Neural progenitor cell (in vitro differentiated cells): Measurements from ENCODE around the gene GATA6. TPM values are rescaled to one million over a fixed set of nuclear protein-coding genes. Genes with fewer than 3 reads are reported as not detected.

ENCODE experiments used
- DNase-seq: peaks from one replicate; pipeline ENCODE4 v3.0.0-alpha.2; 2016; ENCODE audit warnings: low spot score
- H2AFZ ChIP-seq: fragments of 200-600 bp; sonication (generic); replicated peaks from 2 replicates; pipeline ENCODE4 v1.6.1; 2016; ENCODE audit warnings: antibody characterized with exemption
- H3F3A ChIP-seq: fragments of 200-600 bp; sonication (generic); 2 replicates; pipeline ENCODE4 v1.6.1; 2016; ENCODE audit warnings: antibody characterized with exemption, low read depth
- H3K27ac ChIP-seq: fragments of 200-600 bp; sonication (generic); 2 replicates; pipeline ENCODE4 v1.5.1; 2016; ENCODE audit warnings: mild to moderate bottlenecking
- H3K27me3 ChIP-seq: fragments of 200-600 bp; sonication (generic); 2 replicates; pipeline ENCODE4 v1.6.1; 2016; ENCODE audit warnings: mild to moderate bottlenecking, moderate library complexity
- H3K36me3 ChIP-seq: fragments of 200-600 bp; sonication (generic); 2 replicates; pipeline ENCODE4 v1.5.1; 2016
- H3K4me1 ChIP-seq: fragments of 200-600 bp; sonication (generic); 2 replicates; pipeline ENCODE4 v1.6.1; 2016; ENCODE audit warnings: mixed run types
- H3K4me2 ChIP-seq: fragments of 200-600 bp; sonication (generic); 2 replicates; pipeline ENCODE4 v1.6.1; 2016
- H3K4me3 ChIP-seq: fragments of 200-600 bp; sonication (generic); 2 replicates; pipeline ENCODE4 v1.5.1; 2016
- H3K79me2 ChIP-seq: fragments of 200-600 bp; sonication (generic); 2 replicates; pipeline ENCODE4 v1.6.1; 2016; ENCODE audit warnings: low read depth
- H3K9ac ChIP-seq: fragments of 200-600 bp; sonication (generic); 2 replicates; pipeline ENCODE4 v1.6.1; 2016
- H3K9me3 ChIP-seq: fragments of 200-600 bp; sonication (generic); 2 replicates; pipeline ENCODE4 v1.5.1; 2016; ENCODE audit warnings: low read depth
- H4K20me1 ChIP-seq: fragments of 200-600 bp; sonication (generic); 2 replicates; pipeline ENCODE4 v1.6.1; 2016; ENCODE audit warnings: low read depth
- H3K27ac Mint-ChIP-seq: 3 replicates; pipeline ENCODE4 v1.8.0; 2021; ENCODE audit warnings: mixed read lengths
- H3K27me3 Mint-ChIP-seq: 2 replicates; pipeline ENCODE4 v1.8.0; 2022; ENCODE audit warnings: low read depth, mild to moderate bottlenecking, inconsistent platforms, moderate library complexity, mixed read lengths; ENCODE audit not compliant: insufficient read depth
- H3K36me3 Mint-ChIP-seq: 3 replicates; pipeline ENCODE4 v1.8.0; 2021; ENCODE audit warnings: mixed read lengths
- H3K4me1 Mint-ChIP-seq: 3 replicates; pipeline ENCODE4 v1.8.0; 2021; ENCODE audit warnings: mixed read lengths
- H3K4me3 Mint-ChIP-seq: 3 replicates; pipeline ENCODE4 v1.8.0; 2021; ENCODE audit warnings: mild to moderate bottlenecking, moderate library complexity, mixed read lengths
- H3K9me3 Mint-ChIP-seq: 3 replicates; pipeline ENCODE4 v1.8.0; 2020; ENCODE audit warnings: mixed read lengths
- EZH2 ChIP-seq: fragments of 200-600 bp; sonication (generic); IDR thresholded peaks from 2 replicates; pipeline ENCODE4 v1.6.1; 2017; ENCODE audit warnings: antibody characterized with exemption, mild to moderate bottlenecking, moderate library complexity
- EZH2phosphoT487 ChIP-seq: fragments of 200-600 bp; sonication (generic); IDR thresholded peaks from 2 replicates; pipeline ENCODE4 v1.6.1; 2017; ENCODE audit warnings: antibody characterized with exemption
- total RNA-seq: library from RNA; depleted of rRNA; stranded (reverse); fragments of >200 nt; gene quantifications from 2 replicates; pipeline ENCODE4 v1.2.3, GENCODE V29; 2015; ENCODE audit warnings: low replicate concordance
- TF ChIP-seq, protein P1 (sequence below): fragments of 200-600 bp; sonication (generic); IDR thresholded peaks from 2 replicates; pipeline ENCODE4 v1.5.1; 2017; ENCODE audit warnings: antibody characterized with exemption, mild to moderate bottlenecking

Gene GATA6
- total RNA-seq, 1 donor from 2014 or later = 0.26 TPM

DNA sequence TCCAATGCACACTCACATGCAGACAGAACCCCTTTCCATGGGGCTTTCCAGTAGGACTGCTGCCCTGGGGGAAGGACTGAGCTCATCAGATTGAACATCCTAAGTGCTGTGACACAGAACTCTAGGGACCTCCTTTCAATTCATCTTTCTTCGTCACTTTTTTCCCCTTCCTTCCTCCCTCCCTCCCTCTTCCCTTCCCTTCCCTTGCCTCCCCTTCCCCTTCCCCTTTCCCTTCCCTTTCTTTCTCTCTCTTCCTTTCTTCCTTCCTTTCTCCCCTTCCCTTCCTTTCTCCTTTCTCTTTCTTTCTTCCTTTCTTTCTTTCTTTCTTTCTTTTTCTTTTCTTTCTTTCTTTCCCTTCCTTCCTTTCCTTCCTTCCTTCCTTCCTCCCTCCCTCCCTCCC lies 39.6 kb upstream of the GATA6 start:
- Mint-ChIP-seq H3K4me1 (no peaks in the 10 kb centered on the region), H3K4me3 (no peak overlapping the region), H3K9me3 (no peaks in the 10 kb centered on the region), H3K27me3 (peaks cover 3% of the 10 kb centered on the region), H3K27ac (no peak overlapping the region), H3K36me3 (no peaks in the 10 kb centered on the region)
- Histone ChIP-seq H2AFZ (no peak overlapping the region), H3K27ac (no peak overlapping the region), H3K4me2 (no peak overlapping the region), H3K79me2 (no peaks in the 10 kb centered on the region), H3K4me3 (no peak overlapping the region), H3K36me3 (no peaks in the 10 kb centered on the region), H4K20me1 (no peaks in the 10 kb centered on the region), H3F3A (no peaks in the 10 kb centered on the region), H3K9me3 (no peaks in the 10 kb centered on the region), H3K27me3 (no peaks in the 10 kb centered on the region), H3K9ac (no peak overlapping the region), H3K4me1 (no peaks in the 10 kb centered on the region)
- TF ChIP-seq, protein P1, sequence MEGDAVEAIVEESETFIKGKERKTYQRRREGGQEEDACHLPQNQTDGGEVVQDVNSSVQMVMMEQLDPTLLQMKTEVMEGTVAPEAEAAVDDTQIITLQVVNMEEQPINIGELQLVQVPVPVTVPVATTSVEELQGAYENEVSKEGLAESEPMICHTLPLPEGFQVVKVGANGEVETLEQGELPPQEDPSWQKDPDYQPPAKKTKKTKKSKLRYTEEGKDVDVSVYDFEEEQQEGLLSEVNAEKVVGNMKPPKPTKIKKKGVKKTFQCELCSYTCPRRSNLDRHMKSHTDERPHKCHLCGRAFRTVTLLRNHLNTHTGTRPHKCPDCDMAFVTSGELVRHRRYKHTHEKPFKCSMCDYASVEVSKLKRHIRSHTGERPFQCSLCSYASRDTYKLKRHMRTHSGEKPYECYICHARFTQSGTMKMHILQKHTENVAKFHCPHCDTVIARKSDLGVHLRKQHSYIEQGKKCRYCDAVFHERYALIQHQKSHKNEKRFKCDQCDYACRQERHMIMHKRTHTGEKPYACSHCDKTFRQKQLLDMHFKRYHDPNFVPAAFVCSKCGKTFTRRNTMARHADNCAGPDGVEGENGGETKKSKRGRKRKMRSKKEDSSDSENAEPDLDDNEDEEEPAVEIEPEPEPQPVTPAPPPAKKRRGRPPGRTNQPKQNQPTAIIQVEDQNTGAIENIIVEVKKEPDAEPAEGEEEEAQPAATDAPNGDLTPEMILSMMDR = no peak
- no peak for TF ChIP-seq EZH2
- no peak for TF ChIP-seq EZH2phosphoT487
- no peak for DNase-seq

DNA sequence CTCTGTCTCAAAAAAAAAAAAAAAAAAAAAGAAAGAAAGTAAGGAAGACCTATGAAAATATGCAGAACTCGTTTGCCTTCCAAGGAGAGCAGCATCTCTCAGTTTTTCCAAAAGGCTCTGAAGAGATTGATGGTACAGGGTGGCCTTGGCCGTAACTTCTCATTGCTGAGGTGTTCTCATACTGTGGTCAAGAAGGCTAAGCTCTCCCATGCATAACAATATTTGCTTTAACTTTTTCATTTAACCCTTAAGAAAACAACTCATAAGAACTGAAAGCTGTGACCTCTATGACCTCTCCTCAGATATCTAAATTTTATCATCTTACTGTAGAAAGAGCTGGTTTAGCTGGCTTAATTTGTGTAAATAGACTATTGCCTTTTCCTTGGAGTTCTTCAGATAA lies 37.1 kb upstream of the GATA6 start:
- H3K4me1 Mint-ChIP-seq = no peaks in the 10 kb centered on the region
- H3K9me3 ChIP-seq = no peaks in the 10 kb centered on the region
- no peaks in the 10 kb centered on the region for H3K79me2 ChIP-seq
- no peaks in the 10 kb centered on the region for H3K36me3 ChIP-seq
- no peaks in the 10 kb centered on the region for H3F3A ChIP-seq
- no peak overlapping the region for H3K9ac ChIP-seq
- TF ChIP-seq EZH2 = no peak
- TF ChIP-seq, protein P1 = no peak
- no peak overlapping the region for H2AFZ ChIP-seq
- no peak overlapping the region for H3K4me3 ChIP-seq
- no peak overlapping the region for H3K27ac ChIP-seq
- no peak for DNase-seq
- peaks cover 3% of the 10 kb centered on the region for H3K27me3 Mint-ChIP-seq
- H4K20me1 ChIP-seq = no peaks in the 10 kb centered on the region
- H3K9me3 Mint-ChIP-seq = no peaks in the 10 kb centered on the region
- no peak overlapping the region for H3K4me2 ChIP-seq
- no peaks in the 10 kb centered on the region for H3K4me1 ChIP-seq
- no peaks in the 10 kb centered on the region for H3K36me3 Mint-ChIP-seq
- H3K27me3 ChIP-seq = no peaks in the 10 kb centered on the region
- no peak overlapping the region for H3K4me3 Mint-ChIP-seq
- no peak overlapping the region for H3K27ac Mint-ChIP-seq

DNA sequence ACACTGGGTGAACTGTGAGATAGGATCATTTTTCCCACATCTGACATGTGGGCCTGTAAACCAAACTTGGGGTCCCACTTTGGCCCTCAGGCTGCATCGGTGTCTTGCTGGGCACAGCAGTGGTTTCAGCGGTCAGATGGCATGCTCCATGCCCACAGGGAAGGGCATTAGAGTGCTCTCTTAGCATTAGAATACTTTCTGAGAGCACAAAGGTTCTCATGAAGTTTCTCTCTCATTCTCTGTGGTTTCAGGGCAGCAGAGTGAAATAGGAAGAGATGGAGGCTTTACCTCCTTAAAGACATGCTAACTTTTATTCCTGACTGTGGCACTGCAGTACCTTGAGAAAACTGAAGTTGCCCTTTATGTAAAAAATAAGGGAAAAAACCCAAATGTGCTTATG lies 36.6 kb upstream of the GATA6 start:
- Mint-ChIP-seq H3K4me3 (no peak overlapping the region), H3K9me3 (no peaks in the 10 kb centered on the region), H3K36me3 (no peaks in the 10 kb centered on the region), H3K4me1 (no peaks in the 10 kb centered on the region), H3K27me3 (peaks cover 3% of the 10 kb centered on the region), H3K27ac (no peak overlapping the region)
- Histone ChIP-seq H3F3A (no peaks in the 10 kb centered on the region), H3K27me3 (no peaks in the 10 kb centered on the region), H3K9ac (no peak overlapping the region), H4K20me1 (no peaks in the 10 kb centered on the region), H2AFZ (no peak overlapping the region), H3K4me3 (no peak overlapping the region), H3K4me1 (no peaks in the 10 kb centered on the region), H3K27ac (no peak overlapping the region), H3K36me3 (no peaks in the 10 kb centered on the region), H3K79me2 (no peaks in the 10 kb centered on the region), H3K4me2 (no peak overlapping the region), H3K9me3 (no peaks in the 10 kb centered on the region)
- TF ChIP-seq, protein P1 = no peak
- TF ChIP-seq EZH2 (no peak), EZH2phosphoT487 (no peak)
- no peak for DNase-seq

DNA sequence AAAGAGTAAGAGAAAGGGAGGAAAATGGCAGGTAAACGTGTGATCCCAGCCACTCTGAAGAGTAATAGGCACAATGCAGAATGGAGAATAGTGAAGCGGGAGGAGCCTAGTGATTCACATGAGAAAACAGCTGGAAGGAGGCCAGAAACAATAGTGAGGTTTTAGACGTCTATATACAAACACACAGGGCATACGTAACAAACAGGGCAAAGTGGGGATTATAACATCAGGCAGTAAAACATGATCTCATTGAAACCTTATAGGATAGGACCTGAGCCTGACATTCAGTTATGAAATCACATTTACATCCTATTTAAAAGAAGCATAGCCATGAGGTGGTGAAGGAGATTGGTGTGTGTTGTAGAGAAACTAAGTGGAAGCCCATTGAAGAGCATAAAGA lies 33.0 kb upstream of the GATA6 start:
- H3K79me2 ChIP-seq = no peaks in the 10 kb centered on the region
- H3K4me1 Mint-ChIP-seq = no peaks in the 10 kb centered on the region
- H3K36me3 Mint-ChIP-seq = no peaks in the 10 kb centered on the region
- TF ChIP-seq EZH2phosphoT487 = no peak
- no peak for TF ChIP-seq EZH2
- TF ChIP-seq, protein P1 = no peak
- no peak overlapping the region for H2AFZ ChIP-seq
- H3K9ac ChIP-seq = no peak overlapping the region
- H3K9me3 Mint-ChIP-seq = no peaks in the 10 kb centered on the region
- no peak overlapping the region for H3K27ac Mint-ChIP-seq
- H3K4me3 ChIP-seq = no peak overlapping the region
- H3K36me3 ChIP-seq = no peaks in the 10 kb centered on the region
- DNase-seq = no peak
- no peak overlapping the region for H3K27ac ChIP-seq
- H3K4me2 ChIP-seq = no peak overlapping the region
- H3K4me3 Mint-ChIP-seq = no peak overlapping the region
- H4K20me1 ChIP-seq = no peaks in the 10 kb centered on the region
- H3K27me3 ChIP-seq = no peaks in the 10 kb centered on the region
- no peaks in the 10 kb centered on the region for H3K9me3 ChIP-seq
- H3K27me3 Mint-ChIP-seq = peaks cover 3% of the 10 kb centered on the region
- no peaks in the 10 kb centered on the region for H3K4me1 ChIP-seq
- no peaks in the 10 kb centered on the region for H3F3A ChIP-seq
